ENCODE measurements around the gene OMD.
A peak's percentile ranks its signal among the peaks of the same experiment; 100 is the strongest.

Gene OMD

GRCh38 chr9:92408747-92409478 lies 15.4 kb downstream of the OMD start:
- no peak for DNase-seq

GRCh38 chr9:92407818-92408217 lies 16.5 kb downstream of the OMD start:
- DNase-seq = no peak

- DNase-seq = peak; percentile 32
Observed at GRCh38 chr9:92406477-92406876, 17.8 kb downstream of the OMD start.

- DNase-seq = no peak
Observed at GRCh38 chr9:92405818-92406217, 18.5 kb downstream of the OMD start.

- DNase-seq = no peak
Observed at GRCh38 chr9:92404042-92404836, 20.0 kb downstream of the OMD start, which contains the start of gene OGN. Gene OGN (minus strand): TSS chr9:92404578. CDS start chr9:92403407, 1,171 bp downstream.

GRCh38 chr9:92402826-92403745 lies 21.2 kb downstream of the OMD start:
- DNase-seq = no peak

- no peak for DNase-seq
Observed at GRCh38 chr9:92402360-92402759, 21.9 kb downstream of the OMD start.

- DNase-seq = no peak
Observed at GRCh38 chr9:92397853-92398252, 26.4 kb downstream of the OMD start.

GRCh38 chr9:92395617-92396016 lies 28.7 kb downstream of the OMD start:
- no peak for DNase-seq

- DNase-seq = no peak
Observed at GRCh38 chr9:92393686-92394085, 30.6 kb downstream of the OMD start.

- DNase-seq = no peak
Observed at GRCh38 chr9:92392690-92393089, 31.6 kb downstream of the OMD start.

GRCh38 chr9:92385953-92386352 lies 38.3 kb downstream of the OMD start:
- no peak for DNase-seq

- no peak for DNase-seq
Observed at GRCh38 chr9:92385477-92385876, 38.8 kb downstream of the OMD start.

- no peak for DNase-seq
Observed at GRCh38 chr9:92385001-92385400, 39.3 kb downstream of the OMD start.

GRCh38 chr9:92384375-92384774 lies 39.9 kb downstream of the OMD start:
- no peak for DNase-seq

GRCh38 chr9:92381775-92382174 lies 42.5 kb downstream of the OMD start:
- DNase-seq = no peak

- no peak for DNase-seq
Observed at GRCh38 chr9:92380603-92381002, 43.7 kb downstream of the OMD start.

- DNase-seq = peak; percentile 19
Observed at GRCh38 chr9:92378865-92379560, 45.3 kb downstream of the OMD start.

- no peak for DNase-seq
Observed at GRCh38 chr9:92377876-92378275, 46.4 kb downstream of the OMD start.

- DNase-seq = no peak
Observed at GRCh38 chr9:92373167-92373566, 51.1 kb downstream of the OMD start.

- DNase-seq = no peak
Observed at GRCh38 chr9:92369075-92369474, 55.2 kb downstream of the OMD start.
